ENCODE results near the gene MAB21L1. TPM values are rescaled to one million over a fixed set of nuclear protein-coding genes. Genes with fewer than 3 reads are reported as not detected.

MAB21L1 gene
- total RNA-seq (2014; rRNA removed; shearing (Covaris generic)): not detected in 2 replicates
- polyA plus RNA-seq (2015; cell fraction: cytosol; rRNA removed): not detected in 2 replicates
- polyA plus RNA-seq (2015; cell fraction: nucleus; rRNA removed): not detected in 2 replicates

GRCh38 chr13:35475960-35476943 is at the start of gene MAB21L1:
Gene MAB21L1, minus strand, starts transcription at chr13:35476689. Its CDS starts 551 bp downstream, at chr13:35476138.
- DNase-seq (ENCODE audit: low read depth): no peak

- DNase-seq (ENCODE audit: low read depth): no peak
These were observed 47.7 kb upstream of the MAB21L1 start for GRCh38 chr13:35524171-35524570.

- DNase-seq (ENCODE audit: low read depth): peak; percentile 47
These were observed 42.0 kb upstream of the MAB21L1 start for GRCh38 chr13:35518337-35518946.

DNA sequence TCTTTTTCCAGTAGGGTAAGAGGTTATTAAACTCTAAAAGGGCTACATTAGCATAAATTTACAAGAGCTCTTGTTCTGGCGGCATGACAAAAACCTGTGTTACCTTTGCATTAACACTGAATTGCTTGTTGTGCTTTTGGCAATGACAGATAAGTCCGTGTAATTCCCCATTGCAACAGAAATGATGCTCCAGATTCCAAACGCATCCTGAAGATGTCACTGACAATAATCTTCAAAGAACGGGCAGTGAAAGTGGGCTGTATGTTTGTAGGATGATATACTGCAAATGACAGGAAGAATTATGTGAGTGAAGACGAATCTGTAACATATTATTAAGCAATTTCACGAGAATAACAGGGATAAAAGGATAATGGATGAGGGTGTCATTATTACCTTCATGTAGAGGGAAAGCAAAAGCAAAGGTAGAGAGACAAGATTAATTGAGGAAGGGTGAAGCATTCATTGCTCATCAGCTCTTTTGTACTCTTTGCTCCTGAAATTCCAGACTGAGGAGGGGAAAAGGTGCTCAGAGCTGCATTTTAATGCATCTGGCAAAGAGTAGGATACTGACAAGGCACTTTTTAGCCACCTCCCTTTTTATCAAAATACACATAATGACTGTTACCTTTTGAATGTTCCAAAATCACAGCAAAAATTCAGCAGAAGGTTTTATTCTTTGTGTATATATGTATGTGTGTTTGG is 38.5 kb upstream of the MAB21L1 start:
- DNase-seq (ENCODE audit: low read depth): no peak

DNA sequence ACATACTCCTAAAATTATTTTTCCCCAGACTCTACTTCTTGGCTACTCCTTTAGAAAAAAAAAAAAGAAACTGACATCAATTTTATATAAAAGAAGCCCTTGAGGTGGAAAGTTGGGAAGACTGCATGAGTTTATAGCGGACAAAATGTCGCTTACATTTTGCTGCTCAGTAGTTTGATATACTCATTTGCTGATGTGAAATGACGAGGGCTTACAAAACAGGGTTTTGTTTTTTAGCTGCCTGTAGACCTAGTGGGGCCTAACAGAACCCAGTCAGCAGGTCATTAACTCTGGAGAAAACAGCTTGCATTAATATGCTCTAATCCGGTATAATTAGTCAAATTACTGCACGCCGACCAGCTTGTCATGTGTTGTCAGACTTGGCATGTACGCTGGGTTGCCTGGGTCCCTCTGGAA is 37.6 kb upstream of the MAB21L1 start:
- no peak for DNase-seq (ENCODE audit: low read depth)

DNA sequence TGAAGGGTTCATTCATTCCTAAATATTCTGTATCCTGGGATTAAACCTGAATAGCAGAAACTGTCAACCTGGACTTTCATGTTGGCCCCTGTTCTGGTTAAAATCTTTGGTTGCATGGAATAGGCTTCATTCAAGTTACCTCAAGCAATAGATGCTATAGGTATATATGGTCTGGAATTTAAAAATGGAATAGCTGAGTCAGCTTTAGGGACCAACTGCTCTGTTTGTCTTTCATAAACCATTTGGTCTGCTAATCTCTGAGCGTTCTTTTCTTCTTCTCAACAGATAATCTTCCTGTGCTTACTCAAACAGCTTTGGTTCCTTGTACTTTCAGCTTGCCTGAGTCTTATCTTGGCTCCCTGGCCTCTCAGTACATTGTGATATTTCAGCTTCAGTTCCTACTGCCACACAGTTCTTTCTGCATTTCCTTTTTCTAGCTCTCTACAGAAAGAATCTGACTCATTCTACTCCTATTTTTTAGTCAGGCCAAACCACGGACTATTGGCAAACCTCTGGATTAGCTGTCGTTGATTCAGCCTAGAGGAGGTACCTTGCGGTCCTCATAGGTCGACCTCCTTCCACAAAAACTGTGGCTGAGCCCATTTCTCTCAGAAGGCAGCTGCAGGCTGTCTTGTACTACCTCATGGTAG is 35.9 kb upstream of the MAB21L1 start:
- peak; percentile 96 for DNase-seq (ENCODE audit: low read depth)

- no peak for DNase-seq (ENCODE audit: low read depth)
These were observed 26.0 kb upstream of the MAB21L1 start for GRCh38 chr13:35502456-35502855.

DNA sequence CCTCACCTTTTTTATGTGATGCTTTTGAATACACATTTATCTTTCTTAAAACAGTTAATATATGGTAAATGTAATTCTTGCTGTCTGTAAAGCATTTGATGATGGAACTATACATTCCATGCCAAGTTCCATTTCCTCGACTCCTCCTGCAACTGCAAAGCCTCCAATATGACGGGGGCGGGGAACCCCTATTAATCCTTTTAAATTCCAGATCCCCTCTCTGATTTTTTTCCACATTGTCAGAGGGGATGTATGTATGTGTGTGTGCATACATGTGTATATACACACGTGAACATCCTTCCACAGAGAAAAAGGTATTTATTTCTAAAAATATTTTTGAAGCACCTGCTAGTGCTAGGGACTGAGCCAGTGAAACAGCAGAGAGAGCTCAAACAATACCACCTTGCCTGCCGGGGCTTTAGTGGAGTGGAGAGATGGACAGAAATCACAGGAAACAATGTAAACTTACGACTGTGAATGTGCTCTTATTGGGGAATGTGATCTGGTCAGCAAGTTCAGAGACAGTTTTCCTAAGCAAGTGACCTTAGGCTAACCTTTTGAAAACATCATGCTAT is 25.3 kb upstream of the MAB21L1 start:
- DNase-seq (ENCODE audit: low read depth): no peak

DNA sequence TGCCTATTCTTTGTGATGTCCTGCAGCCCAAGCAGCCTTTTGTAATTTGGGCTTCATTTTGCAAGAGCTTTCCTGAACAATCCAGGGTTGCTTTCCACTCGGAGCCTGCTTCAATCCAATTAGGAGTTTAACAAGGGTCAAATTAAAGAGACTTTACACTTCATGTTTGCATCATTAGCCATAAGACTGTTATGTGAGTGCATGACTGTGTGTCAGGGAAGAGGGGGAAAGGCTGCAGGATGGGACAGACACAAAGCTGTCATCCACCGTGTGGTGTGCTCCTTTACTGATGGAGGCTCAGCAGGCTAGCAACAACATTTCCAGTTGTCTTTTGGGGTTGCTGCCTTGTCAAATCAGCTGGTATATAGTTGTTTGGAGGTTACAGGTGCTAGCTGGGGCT is 23.7 kb upstream of the MAB21L1 start:
- DNase-seq (ENCODE audit: low read depth): no peak

- no peak for DNase-seq (ENCODE audit: low read depth)
These were observed 23.2 kb upstream of the MAB21L1 start for GRCh38 chr13:35499676-35500075.

- no peak for DNase-seq (ENCODE audit: low read depth)
These were observed 22.7 kb upstream of the MAB21L1 start for GRCh38 chr13:35499196-35499662.

DNA sequence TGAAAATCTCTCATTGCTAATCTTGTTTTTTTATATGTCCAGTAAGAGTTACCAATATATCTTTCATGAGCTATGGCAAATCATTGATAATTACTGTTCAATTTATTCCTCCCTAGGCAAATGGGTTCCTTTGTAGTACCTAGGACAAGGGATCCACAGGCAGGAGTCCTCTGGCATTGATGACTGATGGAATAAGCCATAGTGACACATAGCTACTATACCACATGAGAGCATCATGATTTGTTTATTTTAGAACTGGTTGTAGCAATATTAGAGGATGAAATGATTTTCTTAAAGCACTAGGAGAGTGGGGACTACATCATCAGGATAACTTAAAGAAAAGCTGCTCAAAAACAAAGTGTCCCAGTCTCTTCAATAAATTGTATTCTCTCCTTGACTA is 21.7 kb upstream of the MAB21L1 start:
- DNase-seq (ENCODE audit: low read depth): no peak

DNA sequence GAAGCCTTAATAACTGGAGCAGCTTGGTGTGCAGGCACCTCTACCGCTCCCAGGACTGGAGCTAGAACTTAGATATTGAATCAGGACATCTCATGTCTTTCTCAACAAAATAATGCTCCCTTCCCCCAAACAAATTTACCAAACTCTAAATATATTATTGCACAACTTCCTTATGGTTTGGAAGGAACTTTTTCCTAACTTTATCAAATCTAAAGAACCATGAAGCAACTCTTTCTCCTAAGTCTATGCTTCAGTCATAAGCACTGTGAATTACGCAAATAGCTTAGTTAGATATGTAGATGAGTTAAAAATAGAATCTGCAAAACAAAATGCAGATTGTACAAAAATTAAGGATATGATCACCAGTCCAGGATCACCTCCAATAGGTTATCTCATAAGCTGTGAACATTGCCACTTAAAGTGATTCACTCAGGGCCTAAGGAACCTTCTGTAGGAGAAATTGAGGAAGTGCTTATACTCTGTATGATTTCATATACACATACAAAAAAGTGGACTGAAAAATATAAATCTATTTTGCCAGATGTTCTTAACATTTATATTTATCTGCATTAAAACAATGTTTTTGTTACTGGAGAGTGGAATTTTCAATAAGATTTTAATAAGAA is 20.4 kb upstream of the MAB21L1 start:
- no peak for DNase-seq (ENCODE audit: low read depth)

- no peak for DNase-seq (ENCODE audit: low read depth)
These were observed 19.5 kb upstream of the MAB21L1 start for GRCh38 chr13:35496006-35496405.

GRCh38 chr13:35489050-35489449 is 12.6 kb upstream of the MAB21L1 start:
- DNase-seq (ENCODE audit: low read depth): no peak

DNA sequence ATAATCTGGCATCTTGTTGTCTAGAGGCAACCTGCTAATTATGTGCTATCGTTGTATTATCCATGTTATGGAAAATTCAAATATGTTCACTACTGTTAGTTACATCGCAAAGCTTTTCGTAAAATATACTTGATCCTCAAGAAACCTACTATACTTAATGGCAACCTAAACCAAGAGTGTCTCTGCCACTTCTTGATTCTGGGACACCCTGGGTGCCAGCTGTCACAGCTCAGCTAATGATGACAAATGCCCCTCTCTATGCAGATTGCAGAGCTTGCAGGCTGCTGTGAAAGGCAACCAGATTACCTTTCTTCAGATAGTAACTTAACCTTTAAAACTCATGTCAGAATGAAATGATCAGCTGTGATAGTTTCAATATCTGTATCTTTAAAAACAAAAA is 8.9 kb upstream of the MAB21L1 start:
- no peak for DNase-seq (ENCODE audit: low read depth)

GRCh38 chr13:35484384-35484783 is 7.9 kb upstream of the MAB21L1 start:
- no peak for DNase-seq (ENCODE audit: low read depth)

DNA sequence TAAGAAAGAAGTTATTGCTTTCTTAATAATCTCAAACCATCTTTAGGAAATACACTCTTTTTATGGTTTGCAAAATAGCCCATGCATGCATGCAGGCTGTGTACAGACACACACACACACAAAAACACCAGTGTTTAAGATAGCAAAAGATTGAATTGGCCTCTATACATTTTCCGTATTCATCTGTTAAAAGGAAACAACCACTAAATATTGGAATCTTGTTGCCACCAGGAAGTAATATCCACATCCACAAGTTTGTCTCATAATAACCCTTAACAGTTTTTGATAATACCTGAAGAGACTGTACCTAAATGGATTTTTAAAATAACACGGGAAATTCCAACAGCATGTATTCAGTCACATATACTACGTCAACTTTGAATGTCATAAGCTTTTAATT is 7.3 kb upstream of the MAB21L1 start:
- no peak for DNase-seq (ENCODE audit: low read depth)

DNA sequence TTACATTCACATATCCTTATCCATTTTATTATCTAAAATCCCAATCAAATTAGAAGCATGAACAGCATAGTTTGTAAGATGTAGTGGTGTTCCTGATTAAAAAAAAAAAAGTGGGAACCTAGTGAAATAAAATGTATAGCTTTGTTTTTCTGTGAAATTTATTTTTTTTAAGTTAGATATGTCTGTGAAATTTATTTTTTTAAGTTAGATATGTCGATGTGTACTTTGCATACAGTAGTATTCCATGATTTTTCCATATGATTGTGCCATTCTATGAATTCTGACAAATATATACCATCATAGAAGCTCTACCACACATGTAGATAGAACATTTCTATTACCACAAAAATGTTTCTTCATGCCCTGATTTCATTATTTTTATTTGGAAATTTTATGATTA is 6.0 kb upstream of the MAB21L1 start:
- no peak for DNase-seq (ENCODE audit: low read depth)

- no peak for DNase-seq (ENCODE audit: low read depth)
These were observed 5.3 kb upstream of the MAB21L1 start for GRCh38 chr13:35481777-35482176.
